ENCODE results near the gene SLC5A9.

The SLC5A9 gene

DNA sequence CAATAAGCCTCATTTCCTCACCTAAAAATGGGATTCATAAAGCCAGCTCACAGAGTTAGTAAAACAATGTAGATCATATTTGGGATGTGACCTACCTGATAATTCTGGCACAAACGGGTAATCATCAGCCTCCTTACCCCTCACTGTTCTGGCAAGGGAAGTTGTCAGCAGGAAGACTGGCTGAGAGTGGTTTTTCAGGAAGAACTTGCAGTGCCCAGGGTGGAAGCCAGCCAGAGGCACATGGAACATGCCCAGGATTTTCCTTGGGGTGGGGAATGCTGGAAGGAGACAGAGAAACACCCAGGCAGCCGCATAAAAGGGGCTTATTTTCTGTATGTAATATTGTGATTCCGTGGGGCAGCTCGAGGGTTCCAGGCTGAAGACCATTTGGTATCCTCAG is 7.7 kb upstream of the SLC5A9 start:
- DNase-seq = no peak

DNA sequence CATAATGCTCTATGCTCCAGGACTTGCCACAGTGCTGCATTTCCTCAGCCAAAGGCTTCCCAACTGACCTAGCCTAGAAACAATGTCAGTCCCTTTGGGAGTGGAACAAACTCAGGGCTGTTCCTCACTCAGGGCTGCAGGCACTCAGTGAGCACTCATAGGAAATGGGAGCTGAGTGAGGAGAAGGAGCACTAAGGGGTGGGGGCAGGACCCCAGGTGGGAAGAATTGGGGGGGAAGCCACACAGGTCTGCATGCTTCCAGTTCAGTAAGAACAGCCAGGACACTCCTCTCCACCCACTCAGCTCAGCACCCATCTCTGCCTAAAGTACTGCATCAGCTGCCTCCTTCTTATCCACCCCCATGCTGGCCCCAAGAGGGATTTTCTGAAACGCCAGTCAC is 7.3 kb upstream of the SLC5A9 start:
- no peak for DNase-seq

DNA sequence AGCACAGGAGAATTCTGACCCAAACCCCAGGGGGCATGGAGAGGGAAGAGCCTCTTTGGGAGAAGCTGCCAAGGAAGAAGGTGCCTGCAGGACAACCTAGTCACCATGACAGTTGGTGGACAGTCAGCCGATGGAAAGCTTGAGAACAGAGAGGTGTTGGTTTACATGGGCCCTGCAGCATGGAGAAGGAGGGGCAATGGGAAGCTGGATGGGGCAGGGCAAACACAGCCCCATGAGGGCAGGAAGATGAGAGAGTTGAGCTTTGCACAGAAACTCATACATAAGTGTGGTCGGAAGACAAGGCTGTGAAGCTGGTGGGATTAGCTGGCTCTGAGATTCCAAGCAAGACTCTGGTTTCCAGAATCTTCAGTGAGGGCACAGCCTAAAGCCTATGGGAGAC is 6.6 kb upstream of the SLC5A9 start:
- DNase-seq = no peak

DNA sequence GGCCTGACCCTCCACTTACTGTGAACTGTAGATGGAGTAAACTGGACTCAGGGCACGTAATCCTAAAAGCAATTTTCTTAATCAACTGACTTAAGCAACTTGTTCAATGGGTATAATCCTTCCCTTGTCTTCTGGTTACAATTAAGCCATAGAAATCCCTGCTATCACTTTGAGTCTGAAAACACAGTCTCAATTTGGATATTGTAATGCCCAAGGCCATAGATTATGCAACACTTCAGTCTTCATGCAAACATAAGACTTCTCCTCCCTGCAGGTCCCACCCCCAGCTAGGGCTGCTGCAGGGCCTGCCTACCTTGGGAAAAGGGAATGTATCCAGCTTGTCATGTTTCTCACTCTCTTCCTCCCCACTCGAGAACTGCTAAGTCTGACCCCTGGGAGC is 6.2 kb upstream of the SLC5A9 start:
- no peak for DNase-seq

DNA sequence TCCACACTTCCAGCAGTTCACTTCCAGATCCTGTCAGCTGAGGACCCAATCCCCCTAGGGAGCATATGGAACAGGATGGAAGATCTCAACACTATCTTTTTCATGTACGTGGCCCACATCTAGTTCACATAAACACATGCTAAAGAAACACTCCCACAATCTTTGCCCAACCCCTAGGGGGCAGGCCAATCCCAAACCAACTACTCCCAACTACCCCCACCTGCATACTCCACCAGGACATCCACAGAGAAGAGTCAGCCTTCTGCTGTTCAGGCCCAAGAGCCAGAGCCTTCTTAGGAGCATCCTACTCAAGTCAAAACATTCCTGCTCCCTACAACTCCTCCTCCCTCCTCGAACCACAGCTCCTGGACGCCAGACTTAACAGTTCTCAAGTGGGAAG is 5.6 kb upstream of the SLC5A9 start:
- DNase-seq = no peak

DNA sequence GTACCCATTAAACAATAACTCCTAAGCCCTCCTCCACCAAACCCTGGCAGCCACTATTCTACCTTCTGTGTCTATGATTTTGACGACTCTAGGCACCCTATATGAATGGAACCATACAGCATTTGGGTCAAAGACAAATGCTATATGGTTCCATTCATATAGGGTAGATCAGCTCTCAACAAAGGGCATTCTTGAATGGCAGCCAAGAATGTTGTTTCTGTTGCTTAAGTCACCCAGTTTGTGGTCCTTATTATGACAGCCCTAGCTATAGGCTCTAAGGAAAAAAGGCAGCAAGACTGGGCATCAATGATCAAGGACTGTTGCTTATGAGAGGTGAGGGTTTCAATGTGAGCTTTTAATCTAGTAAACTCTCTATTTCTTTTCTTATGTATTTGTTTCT is 4.7 kb upstream of the SLC5A9 start:
- no peak for DNase-seq

DNA sequence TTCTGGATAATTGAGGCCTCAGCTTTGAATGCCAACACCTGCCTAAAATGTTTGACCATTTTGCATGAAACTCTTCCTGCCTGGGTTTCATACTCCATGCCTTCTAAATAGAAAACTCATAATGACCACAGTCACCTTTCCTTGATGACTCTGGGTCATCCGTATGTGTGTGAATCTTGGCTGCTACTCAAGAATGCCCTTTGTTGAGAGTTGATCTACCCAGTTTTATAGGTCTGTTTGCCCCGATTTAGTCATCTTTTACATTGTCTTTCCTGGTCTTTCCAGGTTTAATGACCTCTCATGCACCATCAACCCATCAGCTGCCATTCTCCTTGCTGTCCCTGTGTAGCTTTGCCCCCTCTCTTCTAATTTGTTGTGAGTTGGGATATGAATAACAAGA is 2.7 kb upstream of the SLC5A9 start:
- DNase-seq = no peak

DNA sequence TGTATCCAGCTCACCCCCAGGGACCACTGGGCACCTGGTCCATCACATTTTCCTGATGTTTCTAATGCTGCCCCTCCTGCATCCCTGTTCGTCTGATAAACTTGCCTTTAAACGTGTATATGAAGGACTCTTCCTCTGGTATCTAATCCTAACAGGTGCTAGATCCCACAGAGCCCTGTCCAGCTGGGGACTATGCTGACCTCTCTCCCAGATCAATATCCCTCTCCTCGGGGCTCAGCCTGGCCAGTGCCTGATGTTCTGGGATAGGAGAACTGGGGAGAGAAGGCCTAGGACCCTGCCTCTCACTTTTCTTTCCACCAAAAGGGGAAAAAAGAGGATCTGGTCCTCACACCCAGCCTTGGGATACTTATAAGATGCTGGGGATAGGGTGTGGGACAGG is 1.4 kb upstream of the SLC5A9 start:
- no peak for DNase-seq

DNA sequence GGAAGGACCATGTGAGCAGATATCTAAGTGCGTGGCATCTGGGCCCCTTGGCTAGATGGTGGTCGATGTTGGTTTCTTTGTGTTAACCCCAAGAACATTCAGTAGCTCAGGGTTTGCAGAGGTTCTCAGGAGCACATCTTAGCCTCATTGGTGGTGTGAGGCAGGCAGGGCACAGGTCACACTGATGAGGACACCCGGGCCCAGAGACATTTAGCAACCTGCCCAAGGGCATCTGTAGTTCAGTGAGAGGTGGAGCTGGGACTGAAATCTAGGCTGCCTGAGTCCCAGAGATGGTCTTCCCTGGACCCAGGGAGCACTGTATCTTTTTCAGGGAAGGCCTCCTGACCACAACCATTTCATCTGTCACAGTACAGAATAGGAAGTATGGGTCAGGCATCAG is 859 bp upstream of the SLC5A9 start:
- DNase-seq = no peak

DNA sequence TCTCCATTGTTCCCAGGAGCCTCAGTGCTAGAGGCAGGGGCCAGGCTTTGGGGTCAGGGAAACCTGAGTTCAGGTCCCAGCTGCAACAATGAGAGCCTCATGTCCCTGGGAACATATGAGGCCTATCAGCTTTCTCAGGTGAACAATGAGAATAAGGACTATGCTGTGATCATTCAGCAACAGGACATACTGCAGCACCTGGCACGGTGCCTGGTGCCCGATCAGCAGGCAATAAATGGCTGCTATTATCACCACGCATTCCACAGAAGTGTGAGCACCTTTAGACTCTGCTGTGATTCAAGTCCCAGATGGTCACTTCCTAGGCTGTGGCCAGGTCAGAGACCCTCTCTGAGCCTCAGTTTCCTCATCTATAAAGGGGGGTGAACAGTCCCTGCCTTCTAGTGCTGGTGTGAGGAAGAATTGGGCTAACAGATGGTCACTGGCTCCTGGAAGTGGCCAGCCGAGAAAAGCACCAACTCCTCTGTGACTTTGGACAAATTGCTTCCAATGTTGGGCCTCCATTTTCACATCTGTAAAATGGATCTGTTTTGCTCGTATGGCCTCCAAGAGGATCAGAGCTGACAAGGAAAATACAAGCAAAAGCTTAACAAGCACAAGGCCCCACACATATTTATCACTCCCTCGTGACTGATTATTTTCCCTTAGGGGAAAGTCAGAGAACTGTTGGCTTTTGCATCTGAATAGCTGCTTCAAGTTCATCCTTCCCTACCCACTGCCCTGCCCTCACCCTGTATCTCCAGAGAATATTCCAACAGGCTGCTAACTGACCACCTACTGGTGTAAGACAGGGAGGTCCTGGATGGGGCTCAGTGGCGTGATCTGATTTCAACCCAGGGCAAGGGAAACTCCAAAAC is 1.1 kb downstream of the SLC5A9 start:
- DNase-seq = no peak

DNA sequence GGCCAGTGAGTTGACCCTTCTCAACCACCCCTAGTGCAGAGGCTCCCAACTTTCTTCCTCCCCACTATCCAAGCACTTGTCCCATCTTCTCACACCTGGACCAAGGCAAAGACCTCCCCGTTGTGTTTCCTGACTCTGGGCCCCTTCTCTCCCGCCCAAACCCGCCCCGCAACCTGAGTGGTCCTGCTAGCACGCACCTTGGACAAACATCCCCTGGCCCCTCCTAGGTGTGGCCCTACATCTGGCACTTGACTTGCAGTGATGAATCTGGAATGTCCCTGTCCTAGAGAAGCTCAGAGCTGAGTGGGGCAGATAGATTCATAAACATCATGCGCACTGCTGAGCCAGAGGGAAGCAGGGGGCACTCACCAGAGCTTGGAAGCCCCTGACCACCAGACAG is 2.3 kb downstream of the SLC5A9 start:
- DNase-seq = no peak

DNA sequence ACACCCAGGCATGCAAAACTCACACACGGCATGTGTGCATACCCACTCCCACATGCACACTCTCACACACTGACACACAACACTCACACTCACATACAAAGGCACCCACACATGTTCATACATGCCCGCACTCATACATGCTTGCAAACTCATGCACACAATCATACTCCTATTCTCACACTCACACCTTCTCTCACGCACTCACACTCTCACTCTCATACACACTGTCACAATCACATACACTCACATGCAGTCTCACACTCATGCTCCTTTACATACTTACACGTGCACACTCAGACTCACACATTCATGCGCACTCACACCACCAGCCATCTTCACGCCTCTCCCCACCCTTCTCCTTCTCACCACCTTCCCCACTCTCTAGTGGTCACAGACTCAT is 3.1 kb downstream of the SLC5A9 start:
- no peak for DNase-seq

DNA sequence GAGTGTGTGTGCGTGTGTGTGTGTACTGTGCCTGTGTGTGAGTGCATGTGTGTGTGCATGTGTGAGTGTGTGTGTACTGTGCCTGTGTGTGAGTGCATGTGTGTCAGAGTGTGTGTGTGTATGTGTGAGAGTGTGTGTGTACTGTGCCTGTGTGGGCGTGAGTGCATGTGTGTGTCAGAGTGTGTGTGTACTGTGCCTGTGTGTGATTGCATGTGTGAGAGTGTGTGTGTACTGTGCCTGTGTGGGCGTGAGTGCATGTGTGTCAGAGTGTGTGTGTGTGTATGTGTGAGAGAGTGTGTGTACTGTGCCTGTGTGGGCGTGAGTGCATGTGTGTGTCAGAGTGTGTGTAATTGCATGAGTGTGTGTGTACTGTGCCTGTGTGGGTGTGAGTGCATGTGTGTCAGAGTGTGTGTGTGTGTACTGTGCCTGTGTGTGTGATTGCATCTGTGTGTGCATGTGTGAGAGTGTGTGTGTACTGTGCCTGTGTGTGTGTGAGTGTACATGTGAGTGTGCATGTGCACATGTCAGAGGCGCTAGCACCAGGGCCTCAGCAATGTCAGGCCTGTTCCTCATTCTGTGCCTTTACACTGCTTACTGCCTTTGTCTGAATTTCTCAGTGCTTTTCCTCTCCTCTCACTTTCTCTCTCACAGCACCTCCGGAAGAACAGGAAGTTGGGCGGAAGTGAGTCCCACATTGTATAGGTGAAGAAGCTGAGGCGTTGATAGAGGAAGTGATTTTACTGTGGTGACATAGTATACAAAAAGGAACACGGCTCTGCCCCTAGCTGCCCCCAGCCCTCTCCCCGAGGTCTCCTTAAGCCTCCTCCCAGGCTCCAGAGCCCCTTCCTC is 4.9 kb downstream of the SLC5A9 start:
- no peak for DNase-seq

DNA sequence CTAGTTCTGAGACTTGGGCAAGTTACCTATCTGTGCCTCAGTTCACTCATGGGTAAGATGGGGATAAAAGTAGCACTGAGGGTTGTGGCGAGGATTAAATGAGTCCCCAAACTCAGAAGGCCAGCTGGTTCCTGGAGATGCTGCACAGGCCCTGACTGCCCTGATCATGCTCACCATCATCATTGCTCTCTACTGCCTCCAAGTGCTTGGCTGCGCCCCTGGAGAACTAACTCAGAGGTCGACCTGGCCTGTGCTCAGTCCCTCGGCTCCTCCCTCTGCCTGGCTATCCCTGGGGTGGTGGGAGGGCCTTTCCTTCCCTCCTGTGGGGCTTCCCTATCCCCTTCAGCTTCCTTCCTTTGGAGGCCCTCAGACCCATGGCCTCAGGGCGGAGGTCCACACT is 5.6 kb downstream of the SLC5A9 start:
- no peak for DNase-seq

DNA sequence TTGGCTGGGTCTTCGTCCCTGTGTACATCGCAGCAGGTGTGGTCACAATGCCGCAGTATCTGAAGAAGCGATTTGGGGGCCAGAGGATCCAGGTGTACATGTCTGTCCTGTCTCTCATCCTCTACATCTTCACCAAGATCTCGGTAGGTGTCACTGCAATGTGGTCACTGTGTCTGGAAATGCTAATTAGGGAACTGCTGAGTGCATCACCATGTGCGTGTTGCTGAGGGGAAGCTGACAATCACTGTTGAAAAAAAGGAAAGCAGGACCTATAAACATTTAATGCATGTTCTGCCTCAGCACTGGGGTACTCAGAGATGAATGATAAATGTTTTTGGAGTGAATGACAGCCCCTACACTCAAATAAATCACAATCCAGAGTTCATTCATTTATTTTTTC is 6.8 kb downstream of the SLC5A9 start:
- DNase-seq = no peak

DNA sequence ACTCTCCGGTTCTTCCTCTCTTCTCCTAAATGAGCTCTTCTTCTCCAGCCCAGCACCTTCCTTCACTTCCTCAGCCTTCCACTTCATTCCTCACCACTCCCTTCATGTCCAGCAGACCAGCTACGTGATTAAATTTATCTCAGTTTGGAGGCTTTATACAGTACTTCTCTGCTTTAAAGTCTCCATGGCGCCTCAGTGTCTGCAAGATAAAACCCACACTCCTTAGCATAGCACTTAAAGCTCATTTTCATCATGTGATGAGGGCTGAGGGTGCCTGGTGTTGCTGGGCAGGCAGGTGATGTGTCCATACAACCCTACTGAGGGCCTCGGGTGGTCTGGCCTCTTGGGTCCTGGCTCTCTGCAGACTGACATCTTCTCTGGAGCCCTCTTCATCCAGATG is 7.7 kb downstream of the SLC5A9 start:
- DNase-seq = no peak

DNA sequence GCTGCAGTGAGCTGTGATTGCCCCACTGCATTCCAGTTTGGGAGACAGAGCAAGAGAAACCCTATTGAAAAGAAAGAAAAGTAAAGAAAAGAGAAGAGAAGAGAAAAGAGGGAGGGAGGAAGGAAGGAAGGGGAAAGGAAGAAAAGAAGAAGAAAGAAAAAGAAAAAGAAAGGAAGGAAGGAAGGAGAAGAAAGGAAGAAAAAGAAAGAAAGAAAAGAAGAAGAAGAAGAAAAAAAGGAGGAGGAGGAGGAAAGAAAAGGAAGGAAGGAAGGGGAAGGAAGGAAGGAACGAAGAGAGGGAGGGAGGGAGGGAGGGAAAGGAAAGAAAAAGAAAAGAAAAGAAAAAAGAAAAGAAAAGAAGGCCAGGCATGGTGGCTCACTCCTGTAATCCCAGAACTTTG is 10.2 kb downstream of the SLC5A9 start:
- no peak for DNase-seq

DNA sequence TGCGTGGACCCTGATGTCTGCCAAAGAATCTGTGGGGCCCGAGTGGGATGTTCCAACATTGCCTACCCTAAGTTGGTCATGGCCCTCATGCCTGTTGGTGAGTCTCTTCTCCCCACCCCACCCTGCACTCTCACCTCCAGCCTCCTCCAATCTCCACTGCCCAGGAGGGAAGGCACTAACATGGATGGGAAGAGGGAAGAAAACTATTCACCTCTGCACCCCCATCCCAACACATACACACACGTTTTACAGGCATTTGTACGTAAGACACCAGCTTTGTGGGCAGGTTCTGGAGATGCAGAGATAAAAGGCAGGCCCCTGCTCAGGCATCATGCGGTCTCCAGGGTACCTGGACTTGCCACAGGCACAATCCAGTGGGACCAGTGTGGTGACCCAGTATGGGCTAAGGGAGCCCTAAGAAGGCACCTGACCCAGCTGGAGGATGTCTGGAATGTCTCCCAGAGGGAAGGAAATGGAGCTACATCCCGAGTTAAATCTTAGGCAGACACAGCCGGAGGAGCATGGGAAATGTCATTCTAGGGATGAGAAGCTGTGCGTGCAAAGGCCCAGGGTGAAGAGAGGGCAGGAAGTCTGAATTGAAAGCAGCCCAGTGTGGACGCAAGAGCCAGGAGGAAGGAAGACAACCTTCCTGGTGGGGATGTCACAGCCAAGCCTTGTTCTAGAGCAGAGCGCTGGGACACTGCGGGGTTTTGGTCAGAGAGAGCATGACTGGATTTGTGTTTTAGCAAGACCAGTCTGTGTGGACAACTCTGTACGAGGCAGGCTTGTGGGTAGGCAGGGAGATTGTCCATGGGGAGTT is 11.4 kb downstream of the SLC5A9 start:
- no peak for DNase-seq

DNA sequence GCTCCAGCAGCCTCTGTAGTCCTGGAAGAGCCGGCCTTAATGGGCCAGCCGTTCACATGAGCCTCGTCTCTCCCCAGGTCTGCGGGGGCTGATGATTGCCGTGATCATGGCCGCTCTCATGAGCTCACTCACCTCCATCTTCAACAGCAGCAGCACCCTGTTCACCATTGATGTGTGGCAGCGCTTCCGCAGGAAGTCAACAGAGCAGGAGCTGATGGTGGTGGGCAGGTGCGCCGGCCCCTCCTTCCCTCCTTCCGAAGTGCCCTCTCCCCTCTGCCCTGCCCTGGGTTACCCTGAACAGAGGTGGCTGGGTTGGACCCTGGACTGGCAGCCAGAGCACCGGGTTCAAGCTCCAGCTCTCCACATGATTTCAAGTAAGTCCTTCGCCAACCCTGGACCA is 13.1 kb downstream of the SLC5A9 start:
- no peak for DNase-seq

DNA sequence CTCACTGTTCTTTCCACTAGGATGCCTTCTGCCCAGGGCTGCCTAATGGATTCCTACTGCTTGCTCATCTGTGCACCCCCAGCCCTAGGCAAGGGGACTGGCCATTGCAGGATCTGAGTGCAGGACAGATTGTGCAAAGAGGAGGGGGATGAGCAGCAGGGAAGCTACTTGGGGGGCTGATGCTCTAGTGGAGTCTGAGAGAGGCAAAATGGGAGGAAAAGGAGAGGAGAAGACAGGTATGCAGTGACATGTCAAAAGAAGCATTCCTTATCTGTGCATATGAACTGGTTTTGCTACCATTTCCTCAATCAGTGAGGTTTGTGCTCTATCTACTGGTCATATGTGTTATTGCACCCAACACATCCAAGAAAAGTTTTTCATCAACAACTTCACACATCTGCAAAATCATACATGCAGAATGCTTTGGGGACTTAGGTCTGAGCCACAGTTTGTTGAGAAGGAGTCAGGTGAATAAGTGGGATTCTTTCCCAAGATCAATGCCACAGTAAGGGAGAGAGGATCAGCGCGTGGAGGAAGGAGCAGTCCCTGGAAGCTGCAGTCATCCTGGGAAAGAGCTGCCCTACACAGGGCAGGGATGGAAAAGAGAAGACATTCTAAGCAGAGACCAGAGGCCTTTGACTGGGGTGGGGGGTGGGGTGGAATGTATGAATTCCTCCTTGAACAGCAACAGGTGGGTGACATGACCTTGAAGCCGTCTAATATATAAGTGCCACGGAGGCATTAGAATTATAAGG is 14.4 kb downstream of the SLC5A9 start:
- peak; percentile 2 for DNase-seq

DNA sequence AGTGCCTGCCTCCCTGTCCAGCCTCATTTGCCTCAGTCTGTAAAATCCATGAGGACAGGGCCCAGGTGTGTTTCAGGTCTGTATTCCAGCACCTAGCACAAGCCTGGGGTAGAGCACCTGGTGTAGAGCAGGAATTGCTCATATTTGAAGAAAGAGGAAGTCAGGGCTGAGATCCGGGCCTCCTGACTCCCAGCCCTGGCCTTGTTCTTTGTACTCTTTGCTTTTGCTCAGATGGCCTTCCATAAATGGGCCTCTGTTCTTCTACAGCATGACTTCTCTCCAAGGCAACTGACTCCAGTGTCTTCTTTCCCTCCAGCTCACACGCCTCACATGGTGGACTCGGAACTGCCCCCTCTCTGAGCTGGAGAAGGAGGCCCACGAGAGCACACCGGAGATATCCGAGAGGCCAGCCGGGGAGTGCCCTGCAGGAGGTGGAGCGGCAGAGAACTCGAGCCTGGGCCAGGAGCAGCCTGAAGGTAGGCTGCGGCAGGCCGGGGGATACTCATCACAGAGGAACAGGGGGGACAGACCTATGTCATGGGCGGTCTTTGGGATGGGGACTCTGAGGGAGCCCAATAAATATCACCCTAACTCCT is 19.7 kb downstream of the SLC5A9 start:
- DNase-seq = no peak

DNA sequence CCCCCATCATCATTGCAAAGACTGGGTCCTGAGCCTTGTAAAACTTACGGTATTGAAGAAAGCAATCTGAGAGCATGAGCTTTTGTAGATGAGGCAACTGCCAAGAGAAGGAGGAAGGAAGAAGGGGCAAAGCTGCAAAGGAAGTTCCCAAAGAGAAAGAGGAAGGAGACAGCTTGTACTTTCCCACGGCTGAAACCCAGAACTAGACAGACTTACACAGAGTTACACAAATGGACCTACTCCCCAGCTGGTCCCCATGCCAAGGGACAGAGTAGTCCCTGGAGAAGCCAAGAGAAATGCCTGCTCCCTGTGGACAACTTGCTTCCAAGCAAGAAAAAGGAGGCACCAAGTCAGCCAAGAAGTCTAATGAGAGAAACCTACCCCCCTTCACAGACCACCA is 22.6 kb downstream of the SLC5A9 start:
- no peak for DNase-seq

Data from NCI-H446 treated with DMSO at 0.1 percent for 48 hours (cell line).